H9 (cell line): ENCODE measurements around the gene PDGFRB. TPM values are rescaled to one million over a fixed set of nuclear protein-coding genes. Genes with fewer than 3 reads are reported as not detected.

Experiments
- DNase-seq: peaks from one replicate; pipeline ENCODE4 v3.0.0-alpha.2; 2017
- H2AFZ ChIP-seq: one replicate; pipeline ENCODE4 v1.6.1; 2013; ENCODE audit warnings: mild to moderate bottlenecking, low read length, control low read depth, moderate library complexity
- H2AK5ac ChIP-seq: 2 replicates; pipeline ENCODE4 v1.6.1; 2013; ENCODE audit warnings: low read length, control low read depth, mixed read lengths; ENCODE audit not compliant: insufficient read length
- H2BK120ac ChIP-seq: one replicate; pipeline ENCODE4 v1.6.1; 2013; ENCODE audit warnings: low read depth, mild to moderate bottlenecking, low read length, control low read depth, inconsistent platforms; ENCODE audit not compliant: poor library complexity, severe bottlenecking
- H2BK12ac ChIP-seq: 2 replicates; pipeline ENCODE4 v1.6.1; 2013; ENCODE audit warnings: low read length, control low read depth, mixed read lengths, low read depth; ENCODE audit not compliant: insufficient read length
- H2BK15ac ChIP-seq: 2 replicates; pipeline ENCODE4 v1.6.1; 2013; ENCODE audit warnings: low read depth, low read length, control low read depth
- H2BK20ac ChIP-seq: one replicate; pipeline ENCODE4 v1.6.1; 2013; ENCODE audit warnings: low read depth, mild to moderate bottlenecking, low read length, control low read depth, inconsistent platforms; ENCODE audit not compliant: poor library complexity, severe bottlenecking
- H2BK5ac ChIP-seq: 2 replicates; pipeline ENCODE4 v1.6.1; 2013; ENCODE audit warnings: low read length, control low read depth, mixed read lengths; ENCODE audit not compliant: insufficient read length
- H3K14ac ChIP-seq: 2 replicates; pipeline ENCODE4 v1.6.1; 2013; ENCODE audit warnings: low read length, control low read depth; ENCODE audit not compliant: insufficient read depth
- H3K18ac ChIP-seq: 2 replicates; pipeline ENCODE4 v1.6.1; 2013; ENCODE audit warnings: low read depth, mild to moderate bottlenecking, mixed read lengths, low read length, control low read depth; ENCODE audit not compliant: insufficient read length
- H3K23ac ChIP-seq: 2 replicates; pipeline ENCODE4 v1.6.1; 2013; ENCODE audit warnings: low read length, control low read depth, mixed read lengths, low read depth; ENCODE audit not compliant: insufficient read length
- H3K23me2 ChIP-seq: 2 replicates; pipeline ENCODE4 v1.6.1; 2013; ENCODE audit warnings: low read depth, mild to moderate bottlenecking, mixed read lengths, low read length, control low read depth; ENCODE audit not compliant: insufficient read length, poor library complexity, severe bottlenecking
- H3K27ac ChIP-seq: 2 replicates; pipeline ENCODE4 v1.5.1; 2013; ENCODE audit warnings: low read length, control low read depth, mixed read lengths, low read depth; ENCODE audit not compliant: insufficient read length
- H3K27me3 ChIP-seq: 2 replicates; pipeline ENCODE4 v1.6.1; 2013; ENCODE audit warnings: low read length, control low read depth, inconsistent platforms; ENCODE audit not compliant: insufficient read depth
- H3K4ac ChIP-seq: 2 replicates; pipeline ENCODE4 v1.6.1; 2013; ENCODE audit warnings: low read depth, mild to moderate bottlenecking, control low read depth, inconsistent platforms, low read length, moderate library complexity
- H3K4me1 ChIP-seq: 2 replicates; pipeline ENCODE4 v1.6.1; 2013; ENCODE audit warnings: low read length, control low read depth, inconsistent platforms; ENCODE audit not compliant: insufficient read depth
- H3K4me2 ChIP-seq: 2 replicates; pipeline ENCODE4 v1.6.1; 2013; ENCODE audit warnings: low read length, control low read depth, mixed read lengths; ENCODE audit not compliant: insufficient read length, insufficient read depth
- H3K56ac ChIP-seq: 2 replicates; pipeline ENCODE4 v1.6.1; 2013; ENCODE audit warnings: low read depth, mild to moderate bottlenecking, mixed read lengths, low read length, control low read depth; ENCODE audit not compliant: insufficient read length
- H3K79me1 ChIP-seq: 2 replicates; pipeline ENCODE4 v1.6.1; 2013; ENCODE audit warnings: low read depth, mild to moderate bottlenecking, moderate library complexity, low read length, control low read depth, inconsistent platforms; ENCODE audit not compliant: insufficient read depth, poor library complexity, severe bottlenecking
- H3K79me2 ChIP-seq: 2 replicates; pipeline ENCODE4 v1.6.1; 2013; ENCODE audit warnings: low read length, control low read depth, inconsistent platforms; ENCODE audit not compliant: insufficient read depth
- H3K9ac ChIP-seq: 2 replicates; pipeline ENCODE4 v1.6.1; 2013; ENCODE audit warnings: low read length, control low read depth, mixed read lengths; ENCODE audit not compliant: insufficient read length; ENCODE audit errors: extremely low read depth
- H3K9me3 ChIP-seq: one replicate; pipeline ENCODE4 v1.6.1; 2013; ENCODE audit warnings: low read depth, low read length, inconsistent platforms; ENCODE audit not compliant: control insufficient read depth
- H3T11ph ChIP-seq: one replicate; pipeline ENCODE4 v1.6.1; 2013; ENCODE audit warnings: mild to moderate bottlenecking, low read length, control low read depth, inconsistent platforms
- H4K20me1 ChIP-seq: one replicate; pipeline ENCODE4 v1.6.1; 2013; ENCODE audit not compliant: control insufficient read depth, insufficient read length, insufficient read depth
- H4K5ac ChIP-seq: 2 replicates; pipeline ENCODE4 v1.6.1; 2013; ENCODE audit warnings: low read depth, mild to moderate bottlenecking, mixed read lengths, low read length, control low read depth; ENCODE audit not compliant: insufficient read length
- H4K8ac ChIP-seq: replicated peaks from 2 replicates; pipeline ENCODE4 v1.6.1; 2013; ENCODE audit warnings: low read length, control low read depth, mixed read lengths, low read depth; ENCODE audit not compliant: insufficient read length
- H4K91ac ChIP-seq: 2 replicates; pipeline ENCODE4 v1.6.1; 2013; ENCODE audit warnings: low read depth, mild to moderate bottlenecking, moderate library complexity, mixed read lengths, low read length, control low read depth; ENCODE audit not compliant: insufficient read length
- H3K27ac Mint-ChIP-seq, 3 experiments: 2 replicates in 2 of 3; 3 replicates in 1 of 3; pipeline ENCODE4 v1.8.0; 2020 to 2021; ENCODE audit warnings: mixed read lengths in 3 of 3, mild to moderate bottlenecking in 1 of 3, moderate library complexity in 1 of 3
- H3K27me3 Mint-ChIP-seq: 2 replicates; pipeline ENCODE4 v1.8.0; 2021; ENCODE audit warnings: low read depth, mild to moderate bottlenecking, moderate library complexity, mixed read lengths
- H3K36me3 Mint-ChIP-seq, 3 experiments: 2 replicates in 2 of 3; 3 replicates in 1 of 3; pipeline ENCODE4 v1.8.0; 2020 to 2021; ENCODE audit warnings: low read depth in 3 of 3, mixed read lengths in 3 of 3; ENCODE audit not compliant: insufficient read depth in 1 of 3
- H3K4me1 Mint-ChIP-seq, 2 experiments: 2 replicates each; pipeline ENCODE4 v1.8.0; 2020; ENCODE audit warnings: mixed read lengths in 2 of 2
- H3K4me3 Mint-ChIP-seq, 2 experiments: 2 replicates in 1 of 2; 3 replicates in 1 of 2; pipeline ENCODE4 v1.8.0; 2020 to 2021; ENCODE audit warnings: mild to moderate bottlenecking in 2 of 2, mixed read lengths in 2 of 2, moderate library complexity in 1 of 2
- H3K9me3 Mint-ChIP-seq, 2 experiments: 2 replicates in 1 of 2; 3 replicates in 1 of 2; pipeline ENCODE4 v1.8.0; 2020; ENCODE audit warnings: mild to moderate bottlenecking in 2 of 2, mixed read lengths in 2 of 2, moderate library complexity in 1 of 2
- CTCF ChIP-seq: fragments of 200-600 bp; sonication (generic); conservative IDR thresholded peaks from 3 replicates; pipeline ENCODE4 v1.8.0; 2021; ENCODE audit warnings: antibody characterized with exemption, mild to moderate bottlenecking
- WGBS: extraction: QIAGEN DNeasy Blood & Tissue Kit; methylation state at CpG from one replicate; pipeline ENCODE4 v1.1.7; 2013; ENCODE audit warnings: missing lambda C conversion rate, low lambda C conversion rate, mixed read lengths; ENCODE audit not compliant: insufficient read length; ENCODE audit errors: extremely low coverage; 5-methylcytosine and 5-hydroxymethylcytosine counted together
- total RNA-seq: library from RNA; stranded (reverse); gene quantifications from 2 replicates; pipeline ENCODE4 v1.2.1, GENCODE V29; 2021

The PDGFRB gene
- total RNA-seq, 1 experiment from 2014 or later = 2.2 TPM

- no peaks in the 10 kb centered on the region for H4K20me1 ChIP-seq
- no peaks in the 10 kb centered on the region for H3K27me3 ChIP-seq
- H3K9ac ChIP-seq = no peak overlapping the region
- no peaks in the 10 kb centered on the region for H3K79me2 ChIP-seq
- no peak overlapping the region for H2BK5ac ChIP-seq
- Mint-ChIP-seq H3K27ac (no peak overlapping the region; a peak in 1 of 7 replicates), H3K36me3 (no peaks in the 10 kb centered on the region), H3K9me3 (no peaks in the 10 kb centered on the region), H3K27me3 (peaks cover 3% of the 10 kb centered on the region), H3K4me3 (no peak overlapping the region), H3K4me1 (peaks cover 19 to 29% of the 10 kb centered on the region in 2 experiments)
- no peaks in the 10 kb centered on the region for H3K23me2 ChIP-seq
- H2BK120ac ChIP-seq = no peak overlapping the region
- H3K4me1 ChIP-seq = no peaks in the 10 kb centered on the region
- H3T11ph ChIP-seq = no peak overlapping the region
- H3K27ac ChIP-seq = no peak overlapping the region
- peak; percentile 40 for TF ChIP-seq CTCF
- H3K79me1 ChIP-seq = no peaks in the 10 kb centered on the region
- H2AK5ac ChIP-seq = no peak overlapping the region
- WGBS = no CpG with 5 or more reads among the region's 12 CpGs
- peak; percentile 36 for DNase-seq
- H3K14ac ChIP-seq = no peak overlapping the region
- no peak overlapping the region for H2BK12ac ChIP-seq
- H2AFZ ChIP-seq = no peak overlapping the region
- no peak overlapping the region for H4K8ac ChIP-seq
- H3K23ac ChIP-seq = no peak overlapping the region
- no peak overlapping the region for H3K4me2 ChIP-seq
- no peak overlapping the region for H3K56ac ChIP-seq
- H3K9me3 ChIP-seq = no peaks in the 10 kb centered on the region
- no peak overlapping the region for H4K5ac ChIP-seq
- H3K4ac ChIP-seq = no peak overlapping the region
- H4K91ac ChIP-seq = no peak overlapping the region
- no peak overlapping the region for H3K18ac ChIP-seq
- H2BK20ac ChIP-seq = no peak overlapping the region
- H2BK15ac ChIP-seq = no peak overlapping the region
Measured at GRCh38 chr5:150114102-150114641, 41.5 kb downstream of the PDGFRB start.
